B cell (primary cell): Measurements from ENCODE around the gene DPM1. TPM values are rescaled to one million over a fixed set of nuclear protein-coding genes. Genes with fewer than 3 reads are reported as not detected.

Experiments
- ATAC-seq: fragments of 200-7000 bp; cut with Tn5 transposase; one replicate; pipeline ENCODE4 v1.10.0; 2021; ENCODE audit warnings: low read depth, mild to moderate bottlenecking, moderate number of reproducible peaks, moderate library complexity
- CTCF ChIA-PET: fragments of 350-600 bp; sonication (Branson Sonifier 250); formaldehyde crosslinking; loops from one replicate; lab custom pipeline; 2021; ENCODE audit warnings: antibody characterized with exemption, inconsistent platforms; lab: Charles Lee
- POLR2A ChIA-PET: fragments of 350-600 bp; sonication (Branson Sonifier 250); formaldehyde crosslinking; loops from one replicate; lab custom pipeline; 2021; ENCODE audit warnings: antibody characterized with exemption; lab: Charles Lee
- DNase-seq: peaks from one replicate; pipeline ENCODE4 v3.0.0; 2013
- H2AFZ ChIP-seq: 2 replicates; pipeline ENCODE4 v1.6.1; 2012; ENCODE audit warnings: mild to moderate bottlenecking, low read depth, low read length; ENCODE audit not compliant: insufficient read depth, poor library complexity, severe bottlenecking
- H3K27ac ChIP-seq, 2 donors: 1 replicate in 1 of 2; 2 replicates in 1 of 2; pipeline ENCODE4 v1.5.1; 2012 to 2013; ENCODE audit warnings: low read length in 2 of 2, mild to moderate bottlenecking in 2 of 2, moderate library complexity in 1 of 2
- H3K27me3 ChIP-seq, 4 experiments: fragments of 200-600 bp in 1 of 4; sonication (generic) in 1 of 4; replicated peaks in 1 of 4; 1 replicate in 2 of 4; 2 replicates in 2 of 4; pipeline versions ENCODE4 v1.6.1 to v1.7.0; 2013 to 2016; ENCODE audit warnings: low read length in 3 of 4, mild to moderate bottlenecking in 2 of 4, mixed read lengths in 1 of 4, moderate library complexity in 1 of 4; ENCODE audit not compliant: insufficient read depth in 4 of 4, control insufficient read depth in 3 of 4; ENCODE audit errors: control extremely low read depth in 1 of 4
- H3K36me3 ChIP-seq, 2 experiments: replicated peaks in 1 of 2; 1 replicate in 1 of 2; 2 replicates in 1 of 2; pipeline versions ENCODE4 v1.6.1 to v1.7.1; 2013; ENCODE audit warnings: low read length in 1 of 2; ENCODE audit not compliant: insufficient read depth in 2 of 2, control insufficient read depth in 1 of 2; ENCODE audit errors: control extremely low read depth in 1 of 2, extremely low read depth in 1 of 2
- H3K4me1 ChIP-seq, 2 donors: fragments of 200-600 bp in 1 of 2; sonication (generic) in 1 of 2; 1 replicate in 1 of 2; 2 replicates in 1 of 2; pipeline versions ENCODE4 v1.5.1 to v1.6.1; 2013 to 2017; ENCODE audit warnings: low read length in 2 of 2; ENCODE audit not compliant: control insufficient read depth in 2 of 2, insufficient read depth in 2 of 2
- H3K4me2 ChIP-seq: replicated peaks from 2 replicates; pipeline ENCODE3; 2012; ENCODE audit warnings: mild to moderate bottlenecking, low read depth, low read length; ENCODE audit not compliant: poor library complexity, severe bottlenecking
- H3K4me3 ChIP-seq, 5 experiments: fragments of 200-600 bp in 1 of 5; sonication (generic) in 1 of 5; 1 replicate in 3 of 5; 2 replicates in 2 of 5; pipeline versions ENCODE4 v1.5.1 to v1.7.0; 2011 to 2016; ENCODE audit warnings: low read length in 4 of 5, mild to moderate bottlenecking in 4 of 5, low read depth in 2 of 5, control low read depth in 1 of 5, moderate library complexity in 1 of 5; ENCODE audit not compliant: insufficient read depth in 1 of 5; ENCODE audit errors: control extremely low read depth in 1 of 5, extremely low read depth in 1 of 5
- H3K79me2 ChIP-seq: fragments of 200-600 bp; sonication (generic); one replicate; pipeline ENCODE4 v1.6.0; 2016; ENCODE audit warnings: low read length; ENCODE audit not compliant: control insufficient read depth, insufficient read depth
- H3K9ac ChIP-seq: fragments of 200-600 bp; sonication (generic); 2 replicates; pipeline ENCODE4 v1.6.1; 2017; ENCODE audit warnings: mild to moderate bottlenecking, low read length, moderate library complexity
- H3K9me3 ChIP-seq, 3 donors: one replicate each; pipeline versions ENCODE4 v1.6.1 to v1.7.1; 2013; ENCODE audit warnings: low read length in 2 of 3; ENCODE audit not compliant: control insufficient read depth in 2 of 3, insufficient read depth in 1 of 3; ENCODE audit errors: control extremely low read depth in 1 of 3
- H4K20me1 ChIP-seq: 2 replicates; pipeline ENCODE4 v1.6.0; 2012; ENCODE audit warnings: mild to moderate bottlenecking, low read length; ENCODE audit not compliant: insufficient read depth, control insufficient read depth, poor library complexity, severe bottlenecking
- H3K27ac Mint-ChIP-seq: one replicate; pipeline ENCODE4 v1.8.0; 2021; ENCODE audit warnings: mixed read lengths
- H3K27me3 Mint-ChIP-seq: one replicate; pipeline ENCODE4 v1.8.0; 2021; ENCODE audit warnings: mixed read lengths
- H3K4me1 Mint-ChIP-seq: one replicate; pipeline ENCODE4 v1.8.0; 2021; ENCODE audit warnings: mixed read lengths
- H3K4me3 Mint-ChIP-seq: one replicate; pipeline ENCODE4 v1.8.0; 2021; ENCODE audit warnings: mixed read lengths
- H3K9me3 Mint-ChIP-seq: one replicate; pipeline ENCODE4 v1.8.0; 2022; ENCODE audit warnings: mixed read lengths; ENCODE audit not compliant: insufficient read depth
- EZH2 ChIP-seq: IDR thresholded peaks from 2 replicates; pipeline ENCODE4 v1.6.1; 2012; ENCODE audit warnings: borderline replicate concordance, low read depth, mild to moderate bottlenecking, moderate library complexity, low read length; ENCODE audit not compliant: insufficient read depth, poor library complexity, severe bottlenecking
- WGBS: methylation state at CpG from one replicate; pipeline ENCODE4 v1.1.5; 2013; ENCODE audit warnings: missing lambda C conversion rate; ENCODE audit not compliant: insufficient coverage; 5-methylcytosine and 5-hydroxymethylcytosine counted together
- intact Hi-C: fragments of 100-400 bp; cut with micrococcal nuclease; formaldehyde crosslinking; loops from one replicate; pipeline ENCODE4 v1.10.0; 2022
- polyA plus RNA-seq: library from polyadenylated mRNA; depleted of rRNA; stranded (reverse); fragments of >200 nt; gene quantifications from 2 replicates; pipeline ENCODE4 v1.2.3, GENCODE V29; 2012
- total RNA-seq, 2 donors: library from RNA; stranded (reverse); fragments of 120-200 nt in 1 of 2; gene quantifications; 1 replicate in 1 of 2; 2 replicates in 1 of 2; pipeline versions ENCODE4 v1.2.3 to v1.2.4, GENCODE V29; 2013 to 2022
- TF ChIP-seq, protein P1 (sequence below): fragments of 200-600 bp; IDR thresholded peaks from one replicate; pipeline ENCODE4 v1.8.0; 2022; ENCODE audit warnings: antibody characterized with exemption, mild to moderate bottlenecking

Gene DPM1
- total and polyA plus RNA-seq, 2 donors (not counting 1 experiment from before 2014, with no cell fraction given), result 13.4 to 35.2 TPM

DNA sequence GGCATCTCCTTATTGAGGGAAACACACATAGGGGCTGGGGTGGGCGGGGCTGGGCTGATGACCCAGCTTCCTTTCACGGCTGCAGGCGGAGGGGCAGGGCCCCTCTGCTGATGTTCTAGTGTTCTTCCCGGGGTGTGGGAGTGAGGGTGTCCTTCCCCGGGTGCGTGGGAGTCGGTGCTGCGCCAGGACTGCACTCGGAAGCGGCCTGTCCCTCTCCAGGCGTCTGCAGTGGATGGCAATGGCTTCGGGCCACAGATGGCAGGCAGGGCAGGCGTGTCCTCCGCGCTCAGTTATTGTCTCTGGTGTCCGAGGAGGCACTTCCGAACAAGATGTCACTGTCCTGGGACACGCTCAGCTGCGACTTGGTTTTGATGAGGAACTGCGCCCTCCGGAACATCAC is 45.4 kb upstream of the DPM1 start:
- H3K27me3 Mint-ChIP-seq, result peaks cover 40% of the 10 kb centered on the region

DNA sequence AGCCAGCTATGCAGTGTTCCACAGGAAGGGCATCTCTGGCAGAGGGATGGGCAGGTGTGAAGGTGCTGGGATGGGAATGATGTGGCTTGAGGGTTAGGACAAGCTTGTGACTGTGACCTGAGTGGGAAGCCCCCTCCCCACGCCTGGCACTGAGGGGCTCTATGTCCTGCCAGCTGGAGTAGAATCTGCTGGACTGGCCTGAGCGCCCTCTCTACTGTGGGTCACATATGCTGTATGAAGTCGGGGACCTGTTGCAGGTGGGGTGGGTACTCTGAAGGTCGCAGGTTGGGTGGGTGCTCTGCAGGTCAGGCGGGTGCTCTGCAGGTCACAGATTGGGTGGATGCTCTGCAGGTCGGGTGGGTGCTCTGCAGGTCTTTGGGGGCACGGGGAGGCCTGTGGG is 44.3 kb upstream of the DPM1 start:
- Histone ChIP-seq H3K79me2 (no peaks in the 10 kb centered on the region), H3K9me3 (no peaks in the 10 kb centered on the region), H3K36me3 (peaks cover 0 to 3% of the 10 kb centered on the region in 2 experiments), H3K27ac (no peak overlapping the region), H3K27me3 (no peaks in the 10 kb centered on the region), H3K9ac (no peak overlapping the region), H3K4me2 (no peak overlapping the region), H2AFZ (no peak overlapping the region), H4K20me1 (no peaks in the 10 kb centered on the region), H3K4me1 (no peaks in the 10 kb centered on the region), H3K4me3 (no peak overlapping the region)
- WGBS, result 72% methylated on average over 6 of the region's 7 CpGs
- no peaks in the 10 kb centered on the region for H3K4me1 Mint-ChIP-seq
- H3K27me3 Mint-ChIP-seq, result peaks cover 46% of the 10 kb centered on the region
- ChIA-PET CTCF (interaction anchor here (1.0 to 1.4 kb wide), 2 partner anchors 10 to 13 kb away, joined by 4 to 7 read pairs; no protein-coding TSS in a partner anchor), POLR2A (no interaction called here)
- ATAC-seq, result no peak
- no peaks in the 10 kb centered on the region for H3K9me3 Mint-ChIP-seq
- DNase-seq, result no peak
- no peak overlapping the region for H3K27ac Mint-ChIP-seq
- intact Hi-C loops, result no loop called here
- no peak overlapping the region for H3K4me3 Mint-ChIP-seq
- TF ChIP-seq, protein P1, sequence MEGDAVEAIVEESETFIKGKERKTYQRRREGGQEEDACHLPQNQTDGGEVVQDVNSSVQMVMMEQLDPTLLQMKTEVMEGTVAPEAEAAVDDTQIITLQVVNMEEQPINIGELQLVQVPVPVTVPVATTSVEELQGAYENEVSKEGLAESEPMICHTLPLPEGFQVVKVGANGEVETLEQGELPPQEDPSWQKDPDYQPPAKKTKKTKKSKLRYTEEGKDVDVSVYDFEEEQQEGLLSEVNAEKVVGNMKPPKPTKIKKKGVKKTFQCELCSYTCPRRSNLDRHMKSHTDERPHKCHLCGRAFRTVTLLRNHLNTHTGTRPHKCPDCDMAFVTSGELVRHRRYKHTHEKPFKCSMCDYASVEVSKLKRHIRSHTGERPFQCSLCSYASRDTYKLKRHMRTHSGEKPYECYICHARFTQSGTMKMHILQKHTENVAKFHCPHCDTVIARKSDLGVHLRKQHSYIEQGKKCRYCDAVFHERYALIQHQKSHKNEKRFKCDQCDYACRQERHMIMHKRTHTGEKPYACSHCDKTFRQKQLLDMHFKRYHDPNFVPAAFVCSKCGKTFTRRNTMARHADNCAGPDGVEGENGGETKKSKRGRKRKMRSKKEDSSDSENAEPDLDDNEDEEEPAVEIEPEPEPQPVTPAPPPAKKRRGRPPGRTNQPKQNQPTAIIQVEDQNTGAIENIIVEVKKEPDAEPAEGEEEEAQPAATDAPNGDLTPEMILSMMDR, result no peak

More for the DNA sequence above, 45.4 kb upstream of the DPM1 start:
- Mint-ChIP-seq H3K4me1 (no peaks in the 10 kb centered on the region), H3K27ac (no peak overlapping the region), H3K4me3 (no peak overlapping the region), H3K9me3 (no peaks in the 10 kb centered on the region)
- no peak for DNase-seq
- no peak overlapping the region for H3K9ac ChIP-seq
- H3K4me3 ChIP-seq, result no peak overlapping the region
- H2AFZ ChIP-seq, result no peak overlapping the region
- TF ChIP-seq EZH2, result no peak
- TF ChIP-seq, protein P1, result no peak
- WGBS, result 89% methylated on average over 20 of the region's 21 CpGs
- ChIA-PET POLR2A (no interaction called here), CTCF (interaction anchor here (0.7 kb wide), 1 partner anchor 16 kb away, joined by 4 read pairs; no protein-coding TSS in a partner anchor)
- no peak overlapping the region for H3K27ac ChIP-seq
- no peak for ATAC-seq
- H3K27me3 ChIP-seq, result no peaks in the 10 kb centered on the region
- H4K20me1 ChIP-seq, result no peaks in the 10 kb centered on the region
- intact Hi-C loops, result no loop called here
- H3K4me2 ChIP-seq, result no peak overlapping the region
- H3K79me2 ChIP-seq, result no peaks in the 10 kb centered on the region
- no peaks in the 10 kb centered on the region for H3K4me1 ChIP-seq
- peaks cover 0 to 4% of the 10 kb centered on the region in 2 experiments for H3K36me3 ChIP-seq
- no peaks in the 10 kb centered on the region for H3K9me3 ChIP-seq
